ENCODE data around the gene TAF12. TPM values are rescaled to one million over a fixed set of nuclear protein-coding genes. Genes with fewer than 3 reads are reported as not detected.

TAF12 gene
- total RNA-seq, 1 experiment from 2014 or later: 18.6 TPM

- ChIA-PET POLR2A (interaction anchor here (0.7 to 0.9 kb wide), 2 partner anchors 49 to 52 kb away, joined by 3 to 4 read pairs; partner anchors contain the start of gene YTHDF2), CTCF (interaction anchor here (1.5 kb wide), 1 partner anchor 51 kb away, joined by 4 read pairs; the partner anchor contains the start of gene YTHDF2)
- ATAC-seq: no peak
- TF ChIP-seq ZNF396 (CRISPR knock-in tag; IDR thresholded peaks at IDR 0.05; ENCODE audit: borderline replicate concordance): no peak
- TF ChIP-seq ZNF121 (CRISPR knock-in tag; IDR thresholded peaks at IDR 0.05): no peak
- TF ChIP-seq EMX1 (CRISPR knock-in tag; IDR thresholded peaks at IDR 0.05): no peak
- TF ChIP-seq ZNF232 (CRISPR knock-in tag; IDR thresholded peaks at IDR 0.05): no peak
- TF ChIP-seq, protein P1, sequence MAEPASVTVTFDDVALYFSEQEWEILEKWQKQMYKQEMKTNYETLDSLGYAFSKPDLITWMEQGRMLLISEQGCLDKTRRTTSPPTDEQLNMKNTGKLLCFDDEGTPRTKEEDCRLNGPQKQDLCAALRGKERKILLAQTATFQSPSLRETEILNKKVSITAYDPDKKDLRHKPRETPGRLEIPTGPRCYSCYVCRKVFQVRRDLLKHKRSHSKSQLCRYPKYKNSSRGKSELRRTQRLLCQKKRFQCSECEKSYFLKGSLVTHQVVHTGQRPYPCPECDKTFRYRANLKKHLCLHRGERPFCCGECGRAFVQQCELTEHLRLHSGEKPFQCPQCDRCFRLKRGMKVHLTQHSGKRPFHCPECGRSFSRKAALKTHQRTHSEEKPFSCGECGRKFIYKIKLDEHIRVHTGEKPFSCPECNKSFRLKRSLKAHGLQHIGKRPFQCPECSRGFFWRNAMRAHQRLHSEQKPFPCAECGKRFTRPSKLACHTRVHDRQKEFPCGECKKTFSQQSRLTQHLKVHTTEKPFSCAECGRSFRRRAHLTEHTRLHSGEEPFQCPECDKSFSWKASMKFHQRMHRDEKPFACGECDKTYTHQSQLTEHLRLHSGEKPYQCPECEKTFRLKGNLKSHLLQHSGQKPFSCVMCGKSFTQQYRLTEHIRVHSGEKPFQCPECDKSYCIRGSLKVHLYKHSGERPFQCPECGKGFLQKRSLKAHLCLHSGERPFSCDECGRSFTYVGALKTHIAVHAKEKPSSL (CRISPR knock-in tag; conservative IDR thresholded peaks at IDR 0.05): no peak
- TF ChIP-seq GTF2I (CRISPR knock-in tag; conservative IDR thresholded peaks at IDR 0.05): no peak
- TF ChIP-seq TEAD4 (CRISPR knock-in tag; IDR thresholded peaks at IDR 0.05): no peak
- no peak for TF ChIP-seq MYBL2 (CRISPR knock-in tag; IDR thresholded peaks at IDR 0.05)
- TF ChIP-seq FOXP4 (CRISPR knock-in tag; IDR thresholded peaks at IDR 0.05): no peak
- Mint-ChIP-seq H3K9me3 (no peaks in the 10 kb centered on the region), H3K4me3 (no peak overlapping the region), H3K4me1 (no peaks in the 10 kb centered on the region), H3K27ac (no peak overlapping the region), H3K36me3 (peaks cover 50% of the 10 kb centered on the region), H3K27me3 (ENCODE audit: low read depth) (no peaks in the 10 kb centered on the region)
- no peak for DNase-seq (ENCODE audit: low spot score)
These were observed 42.1 kb upstream of the TAF12 start for GRCh38 chr1:28684937-28685336.

DNA sequence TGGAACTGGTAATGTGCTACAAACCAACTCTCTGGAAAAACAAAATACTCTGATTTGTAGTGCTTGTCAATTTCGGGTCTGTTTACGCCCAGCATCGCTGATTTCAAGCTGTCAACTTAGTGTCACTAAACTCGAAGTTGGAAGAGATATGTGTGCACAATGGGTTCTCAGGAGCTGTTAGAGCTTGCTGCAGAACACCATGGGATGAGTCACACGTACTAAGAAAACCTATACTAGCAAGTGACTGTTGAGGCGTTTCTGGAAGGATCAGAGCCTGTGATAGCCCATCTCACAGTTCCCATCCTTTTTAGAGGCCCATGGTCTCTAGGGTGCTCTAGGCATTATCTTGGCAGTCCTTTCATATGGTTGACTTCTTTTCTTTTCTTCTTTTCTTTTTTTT lies 40.0 kb upstream of the TAF12 start:
- no peak for DNase-seq (ENCODE audit: low spot score)
- POLR2A ChIA-PET: no interaction called here
- H3K9me3 Mint-ChIP-seq: no peaks in the 10 kb centered on the region
- no peaks in the 10 kb centered on the region for H3K4me1 Mint-ChIP-seq
- TF ChIP-seq, protein P2, sequence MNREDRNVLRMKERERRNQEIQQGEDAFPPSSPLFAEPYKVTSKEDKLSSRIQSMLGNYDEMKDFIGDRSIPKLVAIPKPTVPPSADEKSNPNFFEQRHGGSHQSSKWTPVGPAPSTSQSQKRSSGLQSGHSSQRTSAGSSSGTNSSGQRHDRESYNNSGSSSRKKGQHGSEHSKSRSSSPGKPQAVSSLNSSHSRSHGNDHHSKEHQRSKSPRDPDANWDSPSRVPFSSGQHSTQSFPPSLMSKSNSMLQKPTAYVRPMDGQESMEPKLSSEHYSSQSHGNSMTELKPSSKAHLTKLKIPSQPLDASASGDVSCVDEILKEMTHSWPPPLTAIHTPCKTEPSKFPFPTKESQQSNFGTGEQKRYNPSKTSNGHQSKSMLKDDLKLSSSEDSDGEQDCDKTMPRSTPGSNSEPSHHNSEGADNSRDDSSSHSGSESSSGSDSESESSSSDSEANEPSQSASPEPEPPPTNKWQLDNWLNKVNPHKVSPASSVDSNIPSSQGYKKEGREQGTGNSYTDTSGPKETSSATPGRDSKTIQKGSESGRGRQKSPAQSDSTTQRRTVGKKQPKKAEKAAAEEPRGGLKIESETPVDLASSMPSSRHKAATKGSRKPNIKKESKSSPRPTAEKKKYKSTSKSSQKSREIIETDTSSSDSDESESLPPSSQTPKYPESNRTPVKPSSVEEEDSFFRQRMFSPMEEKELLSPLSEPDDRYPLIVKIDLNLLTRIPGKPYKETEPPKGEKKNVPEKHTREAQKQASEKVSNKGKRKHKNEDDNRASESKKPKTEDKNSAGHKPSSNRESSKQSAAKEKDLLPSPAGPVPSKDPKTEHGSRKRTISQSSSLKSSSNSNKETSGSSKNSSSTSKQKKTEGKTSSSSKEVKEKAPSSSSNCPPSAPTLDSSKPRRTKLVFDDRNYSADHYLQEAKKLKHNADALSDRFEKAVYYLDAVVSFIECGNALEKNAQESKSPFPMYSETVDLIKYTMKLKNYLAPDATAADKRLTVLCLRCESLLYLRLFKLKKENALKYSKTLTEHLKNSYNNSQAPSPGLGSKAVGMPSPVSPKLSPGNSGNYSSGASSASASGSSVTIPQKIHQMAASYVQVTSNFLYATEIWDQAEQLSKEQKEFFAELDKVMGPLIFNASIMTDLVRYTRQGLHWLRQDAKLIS (CRISPR knock-in tag; IDR thresholded peaks at IDR 0.05; ENCODE audit: borderline replicate concordance): no peak
- TF ChIP-seq GTF2I (CRISPR knock-in tag; conservative IDR thresholded peaks at IDR 0.05) (no peak), E2F4 (CRISPR knock-in tag; IDR thresholded peaks at IDR 0.05; ENCODE audit: borderline replicate concordance, low read depth) (no peak), ZNF671 (CRISPR knock-in tag; IDR thresholded peaks at IDR 0.05) (no peak), ZNF219 (CRISPR knock-in tag; IDR thresholded peaks at IDR 0.05; ENCODE audit: borderline replicate concordance) (no peak), GABPB1 (CRISPR knock-in tag; IDR thresholded peaks at IDR 0.05) (no peak), ZSCAN18 (CRISPR knock-in tag; IDR thresholded peaks at IDR 0.05) (no peak), TEAD4 (CRISPR knock-in tag; IDR thresholded peaks at IDR 0.05) (no peak), SOX15 (CRISPR knock-in tag; IDR thresholded peaks at IDR 0.05) (no peak)
- TF ChIP-seq, protein P3, sequence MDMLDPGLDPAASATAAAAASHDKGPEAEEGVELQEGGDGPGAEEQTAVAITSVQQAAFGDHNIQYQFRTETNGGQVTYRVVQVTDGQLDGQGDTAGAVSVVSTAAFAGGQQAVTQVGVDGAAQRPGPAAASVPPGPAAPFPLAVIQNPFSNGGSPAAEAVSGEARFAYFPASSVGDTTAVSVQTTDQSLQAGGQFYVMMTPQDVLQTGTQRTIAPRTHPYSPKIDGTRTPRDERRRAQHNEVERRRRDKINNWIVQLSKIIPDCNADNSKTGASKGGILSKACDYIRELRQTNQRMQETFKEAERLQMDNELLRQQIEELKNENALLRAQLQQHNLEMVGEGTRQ (CRISPR knock-in tag; IDR thresholded peaks at IDR 0.05): no peak
- CTCF ChIA-PET: no interaction called here
- peaks cover 46% of the 10 kb centered on the region for H3K36me3 Mint-ChIP-seq
- H3K27ac Mint-ChIP-seq: 0 out of 2 replicates have a peak overlapping the region, but pooled peaks have one; percentile 48
- H3K27me3 Mint-ChIP-seq (ENCODE audit: low read depth): no peaks in the 10 kb centered on the region
- no peak overlapping the region for H3K4me3 Mint-ChIP-seq
- no peak for ATAC-seq
